ENCODE measurements around the gene XPC. TPM values are rescaled to one million over a fixed set of nuclear protein-coding genes. Genes with fewer than 3 reads are reported as not detected.

Gene XPC
- total RNA-seq, 1 experiment from 2014 or later: 34.9 TPM

DNA sequence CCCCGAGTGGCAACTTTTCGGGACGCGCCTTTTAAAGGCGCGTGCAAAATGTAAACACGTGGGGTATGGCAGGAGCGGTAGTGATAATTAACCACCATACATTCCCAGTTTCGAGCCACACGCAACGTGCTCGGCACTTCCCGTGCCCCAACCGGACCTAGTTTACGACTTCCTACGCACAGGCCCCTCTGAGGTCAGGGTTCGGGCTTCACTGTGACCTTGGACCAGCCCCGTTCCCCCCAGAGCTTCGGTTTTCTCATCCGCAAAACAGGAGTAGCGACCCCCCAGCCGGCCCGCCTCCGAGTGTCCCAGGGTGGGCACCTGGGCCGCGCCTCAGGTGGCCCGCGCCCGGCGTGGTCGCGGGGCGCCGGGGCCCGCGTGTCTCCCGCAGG lies 54.2 kb downstream of the XPC start (continued):
- TF ChIP-seq, protein P1, sequence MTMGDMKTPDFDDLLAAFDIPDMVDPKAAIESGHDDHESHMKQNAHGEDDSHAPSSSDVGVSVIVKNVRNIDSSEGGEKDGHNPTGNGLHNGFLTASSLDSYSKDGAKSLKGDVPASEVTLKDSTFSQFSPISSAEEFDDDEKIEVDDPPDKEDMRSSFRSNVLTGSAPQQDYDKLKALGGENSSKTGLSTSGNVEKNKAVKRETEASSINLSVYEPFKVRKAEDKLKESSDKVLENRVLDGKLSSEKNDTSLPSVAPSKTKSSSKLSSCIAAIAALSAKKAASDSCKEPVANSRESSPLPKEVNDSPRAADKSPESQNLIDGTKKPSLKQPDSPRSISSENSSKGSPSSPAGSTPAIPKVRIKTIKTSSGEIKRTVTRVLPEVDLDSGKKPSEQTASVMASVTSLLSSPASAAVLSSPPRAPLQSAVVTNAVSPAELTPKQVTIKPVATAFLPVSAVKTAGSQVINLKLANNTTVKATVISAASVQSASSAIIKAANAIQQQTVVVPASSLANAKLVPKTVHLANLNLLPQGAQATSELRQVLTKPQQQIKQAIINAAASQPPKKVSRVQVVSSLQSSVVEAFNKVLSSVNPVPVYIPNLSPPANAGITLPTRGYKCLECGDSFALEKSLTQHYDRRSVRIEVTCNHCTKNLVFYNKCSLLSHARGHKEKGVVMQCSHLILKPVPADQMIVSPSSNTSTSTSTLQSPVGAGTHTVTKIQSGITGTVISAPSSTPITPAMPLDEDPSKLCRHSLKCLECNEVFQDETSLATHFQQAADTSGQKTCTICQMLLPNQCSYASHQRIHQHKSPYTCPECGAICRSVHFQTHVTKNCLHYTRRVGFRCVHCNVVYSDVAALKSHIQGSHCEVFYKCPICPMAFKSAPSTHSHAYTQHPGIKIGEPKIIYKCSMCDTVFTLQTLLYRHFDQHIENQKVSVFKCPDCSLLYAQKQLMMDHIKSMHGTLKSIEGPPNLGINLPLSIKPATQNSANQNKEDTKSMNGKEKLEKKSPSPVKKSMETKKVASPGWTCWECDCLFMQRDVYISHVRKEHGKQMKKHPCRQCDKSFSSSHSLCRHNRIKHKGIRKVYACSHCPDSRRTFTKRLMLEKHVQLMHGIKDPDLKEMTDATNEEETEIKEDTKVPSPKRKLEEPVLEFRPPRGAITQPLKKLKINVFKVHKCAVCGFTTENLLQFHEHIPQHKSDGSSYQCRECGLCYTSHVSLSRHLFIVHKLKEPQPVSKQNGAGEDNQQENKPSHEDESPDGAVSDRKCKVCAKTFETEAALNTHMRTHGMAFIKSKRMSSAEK (CRISPR knock-in tag; IDR thresholded peaks at IDR 0.05; ENCODE audit: borderline replicate concordance): no peak
- TF ChIP-seq MXD4 (CRISPR knock-in tag; IDR thresholded peaks at IDR 0.05; ENCODE audit: borderline replicate concordance): no peak
- 0 out of 2 replicates have a peak, but pooled peaks have one; percentile 30 for TF ChIP-seq MYBL2 (CRISPR knock-in tag; IDR thresholded peaks at IDR 0.05)
- TF ChIP-seq, protein P2, sequence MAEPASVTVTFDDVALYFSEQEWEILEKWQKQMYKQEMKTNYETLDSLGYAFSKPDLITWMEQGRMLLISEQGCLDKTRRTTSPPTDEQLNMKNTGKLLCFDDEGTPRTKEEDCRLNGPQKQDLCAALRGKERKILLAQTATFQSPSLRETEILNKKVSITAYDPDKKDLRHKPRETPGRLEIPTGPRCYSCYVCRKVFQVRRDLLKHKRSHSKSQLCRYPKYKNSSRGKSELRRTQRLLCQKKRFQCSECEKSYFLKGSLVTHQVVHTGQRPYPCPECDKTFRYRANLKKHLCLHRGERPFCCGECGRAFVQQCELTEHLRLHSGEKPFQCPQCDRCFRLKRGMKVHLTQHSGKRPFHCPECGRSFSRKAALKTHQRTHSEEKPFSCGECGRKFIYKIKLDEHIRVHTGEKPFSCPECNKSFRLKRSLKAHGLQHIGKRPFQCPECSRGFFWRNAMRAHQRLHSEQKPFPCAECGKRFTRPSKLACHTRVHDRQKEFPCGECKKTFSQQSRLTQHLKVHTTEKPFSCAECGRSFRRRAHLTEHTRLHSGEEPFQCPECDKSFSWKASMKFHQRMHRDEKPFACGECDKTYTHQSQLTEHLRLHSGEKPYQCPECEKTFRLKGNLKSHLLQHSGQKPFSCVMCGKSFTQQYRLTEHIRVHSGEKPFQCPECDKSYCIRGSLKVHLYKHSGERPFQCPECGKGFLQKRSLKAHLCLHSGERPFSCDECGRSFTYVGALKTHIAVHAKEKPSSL (CRISPR knock-in tag; conservative IDR thresholded peaks at IDR 0.05): no peak
- no peak for TF ChIP-seq USF1 (CRISPR knock-in tag; IDR thresholded peaks at IDR 0.05)
- no peak for TF ChIP-seq PRRX2 (CRISPR knock-in tag; IDR thresholded peaks at IDR 0.05)
- TF ChIP-seq TCF7 (CRISPR knock-in tag; IDR thresholded peaks at IDR 0.05; ENCODE audit: low read depth): no peak
- TF ChIP-seq, protein P3, sequence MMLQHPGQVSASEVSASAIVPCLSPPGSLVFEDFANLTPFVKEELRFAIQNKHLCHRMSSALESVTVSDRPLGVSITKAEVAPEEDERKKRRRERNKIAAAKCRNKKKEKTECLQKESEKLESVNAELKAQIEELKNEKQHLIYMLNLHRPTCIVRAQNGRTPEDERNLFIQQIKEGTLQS (CRISPR knock-in tag; conservative IDR thresholded peaks at IDR 0.05): no peak
- TF ChIP-seq E2F1 (CRISPR knock-in tag; IDR thresholded peaks at IDR 0.05): no peak
- TF ChIP-seq SMAD4 (CRISPR knock-in tag; IDR thresholded peaks at IDR 0.05): no peak
- no peak for TF ChIP-seq ZNF138 (CRISPR knock-in tag; conservative IDR thresholded peaks at IDR 0.05)
- no peak for TF ChIP-seq ZNF263 (CRISPR knock-in tag; IDR thresholded peaks at IDR 0.05; ENCODE audit: low read depth)
- peak; percentile 38; the same call in 1 of the 2 replicates for TF ChIP-seq FOXK1 (CRISPR knock-in tag; IDR thresholded peaks at IDR 0.05)
- TF ChIP-seq, protein P4, sequence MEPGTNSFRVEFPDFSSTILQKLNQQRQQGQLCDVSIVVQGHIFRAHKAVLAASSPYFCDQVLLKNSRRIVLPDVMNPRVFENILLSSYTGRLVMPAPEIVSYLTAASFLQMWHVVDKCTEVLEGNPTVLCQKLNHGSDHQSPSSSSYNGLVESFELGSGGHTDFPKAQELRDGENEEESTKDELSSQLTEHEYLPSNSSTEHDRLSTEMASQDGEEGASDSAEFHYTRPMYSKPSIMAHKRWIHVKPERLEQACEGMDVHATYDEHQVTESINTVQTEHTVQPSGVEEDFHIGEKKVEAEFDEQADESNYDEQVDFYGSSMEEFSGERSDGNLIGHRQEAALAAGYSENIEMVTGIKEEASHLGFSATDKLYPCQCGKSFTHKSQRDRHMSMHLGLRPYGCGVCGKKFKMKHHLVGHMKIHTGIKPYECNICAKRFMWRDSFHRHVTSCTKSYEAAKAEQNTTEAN (CRISPR knock-in tag; IDR thresholded peaks at IDR 0.05): peak; percentile 34; the same call in 1 of the 2 replicates
- TF ChIP-seq, protein P5, sequence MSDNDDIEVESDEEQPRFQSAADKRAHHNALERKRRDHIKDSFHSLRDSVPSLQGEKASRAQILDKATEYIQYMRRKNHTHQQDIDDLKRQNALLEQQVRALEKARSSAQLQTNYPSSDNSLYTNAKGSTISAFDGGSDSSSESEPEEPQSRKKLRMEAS (CRISPR knock-in tag; IDR thresholded peaks at IDR 0.05): peak; percentile 34; the same call in 1 of the 2 replicates
- no peak for TF ChIP-seq FOXJ3 (CRISPR knock-in tag; IDR thresholded peaks at IDR 0.05; ENCODE audit: borderline replicate concordance)
- no peak for TF ChIP-seq AFF4 (CRISPR knock-in tag; IDR thresholded peaks at IDR 0.05; ENCODE audit: borderline replicate concordance)
- TF ChIP-seq ZMAT4 (CRISPR knock-in tag; IDR thresholded peaks at IDR 0.05): no peak

Measured in WTC11 (cell line).